H1 (cell line): ENCODE data around the gene SEC62. TPM values are rescaled to one million over a fixed set of nuclear protein-coding genes. Genes with fewer than 3 reads are reported as not detected.

Experiments
- CTCF ChIA-PET: fragments of 300-600 bp; sonication (Branson Sonifier 250); formaldehyde crosslinking; loops from one replicate; lab custom pipeline; 2021; ENCODE audit not compliant: partially characterized antibody; lab: Charles Lee
- POLR2A ChIA-PET: fragments of 300-600 bp; sonication (Branson Sonifier 250); formaldehyde crosslinking; loops from one replicate; lab custom pipeline; 2021; ENCODE audit warnings: inconsistent platforms; ENCODE audit not compliant: partially characterized antibody; lab: Charles Lee
- DNase-seq, 2 experiments: peaks; one replicate each; pipeline versions ENCODE4 v3.0.0 to v3.0.0-alpha.2; 2010 to 2022; ENCODE audit warnings: low spot score in 2 of 2, low read depth in 1 of 2, mixed read lengths in 1 of 2
- FAIRE-seq: peaks from 2 replicates; lab custom pipeline; 2011; peaks lifted over from hg19 to GRCh38; lab: Jason Lieb, UNC
- H2AFZ ChIP-seq: 2 replicates; pipeline ENCODE4 v1.8.1; 2012; ENCODE audit warnings: low read length, inconsistent platforms
- H2AK5ac ChIP-seq: 2 replicates; pipeline ENCODE4 v1.6.1; 2013; ENCODE audit warnings: low read depth, low read length
- H2BK120ac ChIP-seq: replicated peaks from 2 replicates; pipeline ENCODE3; 2013; ENCODE audit warnings: low read depth, low read length, inconsistent platforms
- H2BK12ac ChIP-seq: 2 replicates; pipeline ENCODE4 v1.6.1; 2013; ENCODE audit warnings: low read depth, low read length
- H2BK15ac ChIP-seq: 2 replicates; pipeline ENCODE4 v1.6.1; 2013; ENCODE audit warnings: low read length
- H2BK20ac ChIP-seq: 2 replicates; pipeline ENCODE4 v1.6.1; 2013; ENCODE audit warnings: low read length
- H2BK5ac ChIP-seq: 2 replicates; pipeline ENCODE4 v1.6.1; 2013; ENCODE audit warnings: low read depth, low read length
- H3K14ac ChIP-seq: 2 replicates; pipeline ENCODE4 v1.6.1; 2013; ENCODE audit warnings: inconsistent platforms; ENCODE audit not compliant: insufficient read length
- H3K18ac ChIP-seq: 2 replicates; pipeline ENCODE4 v1.6.1; 2013; ENCODE audit warnings: low read length; ENCODE audit errors: extremely low read depth
- H3K23ac ChIP-seq: 2 replicates; pipeline ENCODE4 v1.6.1; 2013; ENCODE audit warnings: inconsistent platforms; ENCODE audit not compliant: insufficient read length
- H3K23me2 ChIP-seq: 2 replicates; pipeline ENCODE4 v1.6.1; 2013; ENCODE audit warnings: low read depth, low read length
- H3K27ac ChIP-seq: 2 replicates; pipeline ENCODE4 v1.6.1; 2011; ENCODE audit warnings: low read depth, low read length, inconsistent platforms
- H3K27me3 ChIP-seq, 4 experiments: replicated peaks in 1 of 4; 1 replicate in 1 of 4; 2 replicates in 3 of 4; pipeline versions ENCODE4 v1.6.1 to v1.8.1; 2011 to 2013; ENCODE audit warnings: low read length in 3 of 4, mild to moderate bottlenecking in 3 of 4, inconsistent platforms in 2 of 4, mixed read lengths in 2 of 4, moderate library complexity in 1 of 4; ENCODE audit not compliant: control insufficient read depth in 3 of 4, insufficient read depth in 3 of 4; ENCODE audit errors: extremely low read depth in 1 of 4
- H3K36me3 ChIP-seq, 4 experiments: 2 replicates each; pipeline versions ENCODE4 v1.6.1 to v1.8.1; 2011 to 2013; ENCODE audit warnings: mild to moderate bottlenecking in 4 of 4, low read length in 3 of 4, moderate library complexity in 2 of 4, control low read depth in 1 of 4, inconsistent platforms in 1 of 4; ENCODE audit not compliant: insufficient read depth in 4 of 4, control insufficient read depth in 2 of 4
- H3K4ac ChIP-seq: replicated peaks from 2 replicates; pipeline ENCODE3; 2013; ENCODE audit warnings: low read length, low read depth, mixed read lengths, inconsistent platforms; ENCODE audit not compliant: insufficient read length
- H3K4me1 ChIP-seq, 4 experiments: replicated peaks in 1 of 4; 1 replicate in 1 of 4; 2 replicates in 3 of 4; pipeline versions ENCODE4 v1.6.1 to v1.8.1; 2011 to 2013; ENCODE audit warnings: low read length in 3 of 4, inconsistent platforms in 2 of 4, mixed read lengths in 1 of 4; ENCODE audit not compliant: insufficient read depth in 4 of 4, control insufficient read depth in 3 of 4
- H3K4me2 ChIP-seq, 2 experiments: 2 replicates each; pipeline versions ENCODE4 v1.6.1 to v1.8.1; 2011 to 2013; ENCODE audit warnings: low read depth in 2 of 2, low read length in 2 of 2, control low read depth in 1 of 2, inconsistent platforms in 1 of 2, mild to moderate bottlenecking in 1 of 2; ENCODE audit not compliant: insufficient read depth in 1 of 2
- H3K4me3 ChIP-seq, 4 experiments: fragments of 200-600, 300-600 bp in 1 of 4; sonication (generic), shearing (Covaris generic), sonication (Bioruptor Twin) in 1 of 4; 2 replicates each; pipeline versions ENCODE4 v1.5.1 to v1.8.1; 2011 to 2016; ENCODE audit warnings: low read length in 4 of 4, low read depth in 3 of 4, control low read depth in 2 of 4, inconsistent platforms in 2 of 4, mild to moderate bottlenecking in 2 of 4, mixed read lengths in 1 of 4, moderate library complexity in 1 of 4; ENCODE audit not compliant: insufficient read depth in 2 of 4; ENCODE audit errors: extremely low read depth in 1 of 4
- H3K56ac ChIP-seq: replicated peaks from 2 replicates; pipeline ENCODE3; 2013; ENCODE audit warnings: low read depth, mild to moderate bottlenecking, mixed read lengths, low read length, inconsistent platforms; ENCODE audit not compliant: insufficient read length
- H3K79me1 ChIP-seq: 2 replicates; pipeline ENCODE4 v1.6.1; 2013; ENCODE audit warnings: low read depth, low read length, control low read depth
- H3K79me2 ChIP-seq, 2 experiments: 2 replicates each; pipeline versions ENCODE4 v1.6.1 to v1.8.1; 2012 to 2013; ENCODE audit warnings: low read length in 2 of 2, mild to moderate bottlenecking in 2 of 2, inconsistent platforms in 1 of 2; ENCODE audit not compliant: insufficient read depth in 2 of 2, control insufficient read depth in 1 of 2
- H3K9ac ChIP-seq, 4 experiments: replicated peaks in 1 of 4; 1 replicate in 1 of 4; 2 replicates in 3 of 4; pipeline versions ENCODE4 v1.6.1 to v1.8.1; 2011 to 2013; ENCODE audit warnings: low read depth in 3 of 4, low read length in 3 of 4, control low read depth in 2 of 4, mild to moderate bottlenecking in 2 of 4, moderate library complexity in 2 of 4, inconsistent platforms in 1 of 4; ENCODE audit errors: extremely low read depth in 1 of 4
- H3K9me3 ChIP-seq, 2 experiments: 2 replicates each; pipeline versions ENCODE4 v1.6.1 to v1.8.1; 2012 to 2013; ENCODE audit warnings: mild to moderate bottlenecking in 2 of 2, moderate library complexity in 2 of 2, control low read depth in 1 of 2, inconsistent platforms in 1 of 2, low read depth in 1 of 2, low read length in 1 of 2, mixed read lengths in 1 of 2; ENCODE audit not compliant: insufficient read depth in 2 of 2
- H4K20me1 ChIP-seq, 2 experiments: replicated peaks in 1 of 2; 2 replicates each; pipeline versions ENCODE3 to v1.8.1; 2011 to 2013; ENCODE audit warnings: inconsistent platforms in 2 of 2, low read length in 2 of 2, mild to moderate bottlenecking in 1 of 2; ENCODE audit not compliant: insufficient read depth in 2 of 2, control insufficient read depth in 1 of 2
- H4K5ac ChIP-seq: 2 replicates; pipeline ENCODE4 v1.6.1; 2013; ENCODE audit warnings: low read length, low read depth, mixed read lengths, inconsistent platforms; ENCODE audit not compliant: insufficient read length
- H4K8ac ChIP-seq: 2 replicates; pipeline ENCODE4 v1.8.0; 2013; ENCODE audit warnings: mild to moderate bottlenecking, moderate library complexity, low read length, inconsistent platforms; ENCODE audit not compliant: insufficient read depth; ENCODE audit errors: extremely low read depth
- H4K91ac ChIP-seq: replicated peaks from 2 replicates; pipeline ENCODE3; 2013; ENCODE audit warnings: low read length, mixed read lengths, inconsistent platforms; ENCODE audit not compliant: insufficient read length
- ASH2L ChIP-seq: fragments of 200-600, 300-600 bp; sonication (generic); IDR thresholded peaks from one replicate; pipeline ENCODE4 v1.7.1; 2017; ENCODE audit warnings: low read length
- CHD1 ChIP-seq: IDR thresholded peaks from 2 replicates; pipeline ENCODE4 v1.6.1; 2012; ENCODE audit warnings: low read depth, low read length, improper control_type of control experiment
- CTCF ChIP-seq, 3 experiments: IDR thresholded peaks; 1 replicate in 2 of 3; 2 replicates in 1 of 3; pipeline versions ENCODE4 v1.5.1 to v1.6.1; 2011; ENCODE audit warnings: low read length in 3 of 3, mild to moderate bottlenecking in 3 of 3, inconsistent platforms in 2 of 3, low read depth in 1 of 3, moderate library complexity in 1 of 3; ENCODE audit not compliant: insufficient read depth in 1 of 3; ENCODE audit errors: control extremely low read depth in 1 of 3
- EP300 ChIP-seq, 2 experiments: IDR thresholded peaks; 1 replicate in 1 of 2; 2 replicates in 1 of 2; pipeline ENCODE4 v1.6.1; 2011 to 2012; ENCODE audit warnings: low read depth in 2 of 2, low read length in 2 of 2, mild to moderate bottlenecking in 2 of 2, borderline replicate concordance in 1 of 2, inconsistent platforms in 1 of 2, moderate library complexity in 1 of 2
- JUND ChIP-seq: IDR thresholded peaks from 2 replicates; pipeline ENCODE4 v1.6.1; 2011; ENCODE audit warnings: mild to moderate bottlenecking, improper control_type of control experiment, low read length
- RAD21 ChIP-seq, 2 experiments: IDR thresholded peaks in 1 of 2; conservative IDR thresholded peaks in 1 of 2; 2 replicates each; pipeline ENCODE4 v1.6.1; 2011; ENCODE audit warnings: low read depth in 2 of 2, low read length in 2 of 2, improper control_type of control experiment in 1 of 2, inconsistent platforms in 1 of 2, mild to moderate bottlenecking in 1 of 2, moderate library complexity in 1 of 2
- SIN3A ChIP-seq, 2 experiments: IDR thresholded peaks in 1 of 2; conservative IDR thresholded peaks in 1 of 2; 2 replicates each; pipeline ENCODE4 v1.6.1; 2011 to 2012; ENCODE audit warnings: low read length in 2 of 2, improper control_type of control experiment in 1 of 2, low read depth in 1 of 2, mild to moderate bottlenecking in 1 of 2
- SP1 ChIP-seq: IDR thresholded peaks from 2 replicates; pipeline ENCODE4 v1.6.1; 2011; ENCODE audit warnings: low read depth, low read length
- SP2 ChIP-seq: IDR thresholded peaks from 2 replicates; pipeline ENCODE4 v1.6.1; 2012; ENCODE audit warnings: mild to moderate bottlenecking, low read length, inconsistent platforms
- ZNF274 ChIP-seq: IDR thresholded peaks from 2 replicates; pipeline ENCODE4 v1.7.0; 2012; ENCODE audit warnings: low read length, borderline replicate concordance; ENCODE audit errors: extremely low read depth
- WGBS, 2 experiments: shearing (Covaris generic) in 1 of 2; methylation state at CpG; one replicate each; pipeline versions ENCODE4 v1.1.6 to v1.1.7; 2013 to 2015; ENCODE audit warnings: low lambda C conversion rate in 2 of 2, mixed read lengths in 2 of 2, inconsistent platforms in 1 of 2, low coverage in 1 of 2, missing lambda C conversion rate in 1 of 2; ENCODE audit not compliant: insufficient replicate concordance in 2 of 2, insufficient coverage in 1 of 2, insufficient read length in 1 of 2; ENCODE audit errors: extremely low coverage in 1 of 2, missing lambda C conversion rate in 1 of 2; 5-methylcytosine and 5-hydroxymethylcytosine counted together
- polyA plus RNA-seq, 7 experiments: library from polyadenylated mRNA; depleted of rRNA in 3 of 7; stranded (reverse) in 5 of 7; unstranded in 2 of 7; fragments of >200 nt in 5 of 7; fragments of 200-250 nt in 2 of 7; gene quantifications; 1 replicate in 5 of 7; 2 replicates in 1 of 7; 4 replicates in 1 of 7; pipeline versions ENCODE4 v1.2.1 to v1.2.3, GENCODE V29; 2011 to 2013; ENCODE audit warnings: missing spikeins in 2 of 7, mixed read lengths in 2 of 7
- total RNA-seq: library from RNA; stranded (reverse); fragmentation: NEBNext Ultra II Directional; extraction: Animal tissue kit (Norgen Biotek cat#: 25700); gene quantifications from 2 replicates; pipeline ENCODE4 v1.2.1, GENCODE V29; 2021

The SEC62 gene
- total and polyA plus RNA-seq, 2 of the 8 experiments (the other 6 are each of a cell fraction or from before 2014, with no cell fraction given) = 67.8 to 113 TPM

DNA sequence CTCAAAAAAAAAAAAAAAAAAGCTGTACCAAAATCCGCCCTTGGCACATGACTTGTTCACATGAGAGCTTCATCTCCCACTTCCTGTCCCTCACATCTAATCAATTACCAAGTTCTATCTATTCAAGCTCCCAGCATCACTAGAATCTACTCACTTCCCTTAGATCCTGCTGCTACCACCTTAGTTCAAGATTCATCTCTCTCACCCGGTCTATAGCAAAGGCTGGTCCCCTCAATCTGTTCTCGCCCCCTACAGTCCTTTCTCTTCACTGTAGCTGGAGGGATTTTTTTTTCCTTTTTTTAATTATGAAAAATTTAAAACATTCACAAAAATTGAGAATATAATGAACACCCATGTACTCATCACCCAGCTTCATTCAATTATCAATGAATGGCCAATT lies 54.5 kb downstream of the SEC62 start:
- Histone ChIP-seq H2AFZ (no peak overlapping the region), H3K23ac (no peak overlapping the region), H3K4me1 (no peaks in the 10 kb centered on the region), H3K4ac (no peak overlapping the region), H3K56ac (no peak overlapping the region), H2BK120ac (no peak overlapping the region), H3K27ac (no peak overlapping the region), H3K23me2 (no peaks in the 10 kb centered on the region), H3K14ac (no peak overlapping the region), H3K27me3 (no peaks in the 10 kb centered on the region), H3K4me2 (no peak overlapping the region), H4K20me1 (no peaks in the 10 kb centered on the region), H3K4me3 (no peak overlapping the region), H2AK5ac (no peak overlapping the region), H3K9ac (no peak overlapping the region), H3K18ac (no peak overlapping the region), H3K36me3 (no peaks in the 10 kb centered on the region), H2BK12ac (no peak overlapping the region), H3K79me2 (no peaks in the 10 kb centered on the region), H2BK5ac (no peak overlapping the region), H3K79me1 (no peaks in the 10 kb centered on the region), H4K8ac (no peak overlapping the region), H2BK15ac (no peak overlapping the region), H4K5ac (no peak overlapping the region), H2BK20ac (no peak overlapping the region), H3K9me3 (no peaks in the 10 kb centered on the region), H4K91ac (no peak overlapping the region)
- DNase-seq = no peak
- FAIRE-seq = no peak
- WGBS, 2 experiments = 63% methylated on average over 3 of the region's 3 CpGs; no CpG with 5 or more reads in 1 of the 2 experiments
- TF ChIP-seq ZNF274 (no peak), SIN3A (conservative IDR thresholded peaks at IDR 0.05 in 1 of 2, IDR thresholded peaks at IDR 0.05 in 1 of 2; ENCODE audit: low read depth in 1 of 2, low read length in 2 of 2) (no peak), SP2 (no peak), CHD1 (no peak), SP1 (no peak), RAD21 (IDR thresholded peaks at IDR 0.05 in 1 of 2, conservative IDR thresholded peaks at IDR 0.05 in 1 of 2; ENCODE audit: low read depth in 2 of 2, low read length in 2 of 2) (peak; percentile 53 to 54), ASH2L (no peak), CTCF (IDR thresholded peaks at IDR 0.05; ENCODE audit: control extremely low read depth in 1 of 3, insufficient read depth in 1 of 3, low read depth in 1 of 3, low read length in 3 of 3) (peak in 2 of 3 experiments; percentile 29 to 35; a peak in 2 of 4 replicates), JUND (no peak), EP300 (IDR thresholded peaks at IDR 0.05; ENCODE audit: borderline replicate concordance in 1 of 2, low read depth in 2 of 2, low read length in 2 of 2) (no peak)
- POLR2A ChIA-PET = interaction anchor here (0.6 to 0.7 kb wide), 2 partner anchors 65 to 215 kb away, joined by 3 to 4 read pairs; no protein-coding TSS in a partner anchor
- CTCF ChIA-PET = interaction anchor here (0.6 to 5.1 kb wide), 29 partner anchors 8 to 1294 kb away, joined by 3 to 42 read pairs (median 4); partner anchors contain the start of genes LRRC31 and SEC62
